Measurements from ENCODE around the gene GBP7. TPM values are rescaled to one million over a fixed set of nuclear protein-coding genes. Genes with fewer than 3 reads are reported as not detected.

GBP7 gene
- total RNA-seq, 1 experiment from 2014 or later, result not detected

GRCh38 chr1:89102021-89102420 lies 73.8 kb downstream of the GBP7 start:
- Histone ChIP-seq H3K27me3 (replicated peaks; ENCODE audit: insufficient read depth, low read depth, low read length, poor library complexity) (no peaks in the 10 kb centered on the region), H3K4me1 (ENCODE audit: insufficient read depth, low read length, poor library complexity, severe bottlenecking) (no peaks in the 10 kb centered on the region), H3K9me3 (ENCODE audit: low read depth, low read length, poor library complexity, severe bottlenecking) (no peaks in the 10 kb centered on the region), H3K27ac (ENCODE audit: low read depth, low read length, poor library complexity, severe bottlenecking) (no peak overlapping the region), H3K4me3 (ENCODE audit: low read depth, low read length, poor library complexity, severe bottlenecking) (no peak overlapping the region), H3K36me3 (ENCODE audit: insufficient read depth, low read length, poor library complexity, severe bottlenecking) (no peaks in the 10 kb centered on the region)
- no peak for DNase-seq (ENCODE audit: low spot score)
- BruUV-seq (replicated peaks), result no TSS peak
- POLR2A ChIA-PET (ENCODE audit: low non-redundant PET), result no interaction called here
- CTCF ChIA-PET, result no interaction called here
- intact Hi-C loops (cut with micrococcal nuclease; ENCODE audit: unreplicated experiment), result no loop called here
- TF ChIP-seq EZH2 (IDR thresholded peaks at IDR 0.05; ENCODE audit: borderline replicate concordance, low read depth, low read length, poor library complexity, severe bottlenecking) (no peak), CTCF (conservative IDR thresholded peaks at IDR 0.05; ENCODE audit: low read depth, low read length) (no peak)

GRCh38 chr1:89100412-89100811 lies 75.4 kb downstream of the GBP7 start:
- Histone ChIP-seq H3K9me3 (ENCODE audit: low read depth, low read length, poor library complexity, severe bottlenecking) (peaks cover 9% of the 10 kb centered on the region), H3K27ac (ENCODE audit: low read depth, low read length, poor library complexity, severe bottlenecking) (no peak overlapping the region), H3K4me3 (ENCODE audit: low read depth, low read length, poor library complexity, severe bottlenecking) (no peak overlapping the region), H3K4me1 (ENCODE audit: insufficient read depth, low read length, poor library complexity, severe bottlenecking) (no peaks in the 10 kb centered on the region), H3K27me3 (replicated peaks; ENCODE audit: insufficient read depth, low read depth, low read length, poor library complexity) (no peaks in the 10 kb centered on the region), H3K36me3 (ENCODE audit: insufficient read depth, low read length, poor library complexity, severe bottlenecking) (no peaks in the 10 kb centered on the region)
- POLR2A ChIA-PET (ENCODE audit: low non-redundant PET), result no interaction called here
- DNase-seq (ENCODE audit: low spot score), result no peak
- CTCF ChIA-PET, result no interaction called here
- intact Hi-C loops (cut with micrococcal nuclease; ENCODE audit: unreplicated experiment), result no loop called here
- no TSS peak for BruUV-seq (replicated peaks)
- TF ChIP-seq CTCF (conservative IDR thresholded peaks at IDR 0.05; ENCODE audit: low read depth, low read length) (no peak), EZH2 (IDR thresholded peaks at IDR 0.05; ENCODE audit: borderline replicate concordance, low read depth, low read length, poor library complexity, severe bottlenecking) (no peak)

- DNase-seq (ENCODE audit: low spot score), result no peak
These were observed 76.9 kb downstream of the GBP7 start for GRCh38 chr1:89098857-89099256.

More at GRCh38 chr1:89098857-89099256, 76.9 kb downstream of the GBP7 start:
- Histone ChIP-seq H3K27ac (ENCODE audit: low read depth, low read length, poor library complexity, severe bottlenecking) (no peak overlapping the region), H3K36me3 (ENCODE audit: insufficient read depth, low read length, poor library complexity, severe bottlenecking) (no peaks in the 10 kb centered on the region), H3K9me3 (ENCODE audit: low read depth, low read length, poor library complexity, severe bottlenecking) (peaks cover 9% of the 10 kb centered on the region), H3K4me1 (ENCODE audit: insufficient read depth, low read length, poor library complexity, severe bottlenecking) (no peaks in the 10 kb centered on the region), H3K4me3 (ENCODE audit: low read depth, low read length, poor library complexity, severe bottlenecking) (no peak overlapping the region), H3K27me3 (replicated peaks; ENCODE audit: insufficient read depth, low read depth, low read length, poor library complexity) (no peaks in the 10 kb centered on the region)
- no TSS peak for BruUV-seq (replicated peaks)
- TF ChIP-seq EZH2 (IDR thresholded peaks at IDR 0.05; ENCODE audit: borderline replicate concordance, low read depth, low read length, poor library complexity, severe bottlenecking) (no peak), CTCF (conservative IDR thresholded peaks at IDR 0.05; ENCODE audit: low read depth, low read length) (no peak)
- POLR2A ChIA-PET (ENCODE audit: low non-redundant PET), result no interaction called here
- CTCF ChIA-PET, result no interaction called here
- intact Hi-C loops (cut with micrococcal nuclease; ENCODE audit: unreplicated experiment), result no loop called here

Data from A673 (cell line).